DND-41 (cell line): ENCODE results near the gene MBD3.

Source experiments
- EZH2 ChIP-seq: IDR thresholded peaks from 3 replicates; pipeline ENCODE4 v1.6.1; 2012; ENCODE audit warnings: borderline replicate concordance, low read depth, mild to moderate bottlenecking, moderate library complexity, low read length, inconsistent platforms; ENCODE audit not compliant: severe bottlenecking
- TF ChIP-seq, protein P1 (sequence below): IDR thresholded peaks from 2 replicates; pipeline ENCODE4 v1.5.1; 2012; ENCODE audit warnings: borderline replicate concordance, low read length, moderate library complexity, mild to moderate bottlenecking; ENCODE audit not compliant: poor library complexity, severe bottlenecking; ENCODE audit errors: extremely low read depth

DNA sequence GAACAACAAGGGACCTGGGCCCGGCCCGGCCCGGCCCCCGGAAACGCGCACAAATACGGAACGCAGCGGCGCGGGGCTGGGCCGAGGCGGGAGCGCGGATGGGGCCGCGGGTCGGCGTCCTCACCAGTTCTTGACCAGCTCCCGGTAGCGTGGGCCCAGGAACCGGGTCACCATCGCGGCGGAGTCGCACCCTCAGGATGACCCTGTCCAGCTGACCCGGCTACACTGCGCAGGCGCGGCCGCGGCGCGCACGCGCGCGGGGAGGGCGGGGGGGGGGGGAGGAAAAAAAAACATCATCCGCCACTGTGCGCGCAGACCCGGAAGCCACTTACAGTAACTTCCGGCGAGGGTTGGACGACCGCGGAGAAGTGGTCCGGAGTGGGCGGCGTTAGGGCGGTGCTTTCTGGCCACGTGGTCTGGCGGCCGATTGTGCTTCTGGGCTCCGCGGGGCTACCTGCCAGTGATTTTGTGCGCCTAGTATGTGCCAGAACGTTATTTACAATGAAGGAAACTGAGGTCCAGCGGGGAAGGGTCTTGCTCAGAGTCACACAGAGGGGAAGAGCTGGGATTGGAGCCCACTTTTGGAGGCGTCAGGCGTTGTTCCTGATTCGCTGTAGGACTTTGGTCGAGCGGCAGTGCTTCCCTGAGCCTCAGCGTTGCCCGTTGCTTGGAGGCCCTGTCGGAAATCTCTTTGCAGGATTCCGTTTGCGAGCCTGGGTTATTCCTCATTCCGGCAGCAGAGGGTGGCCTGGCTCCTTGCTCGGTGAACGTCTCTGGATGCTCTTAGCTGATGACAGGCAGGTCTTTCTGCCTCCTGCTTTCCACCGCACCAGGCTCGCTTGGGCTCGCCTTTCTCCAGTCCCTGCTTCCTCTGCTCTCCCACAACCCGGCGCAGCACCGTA is 12.8 kb upstream of the MBD3 start, which contains the start of gene UQCR11:
- TF ChIP-seq, protein P1, sequence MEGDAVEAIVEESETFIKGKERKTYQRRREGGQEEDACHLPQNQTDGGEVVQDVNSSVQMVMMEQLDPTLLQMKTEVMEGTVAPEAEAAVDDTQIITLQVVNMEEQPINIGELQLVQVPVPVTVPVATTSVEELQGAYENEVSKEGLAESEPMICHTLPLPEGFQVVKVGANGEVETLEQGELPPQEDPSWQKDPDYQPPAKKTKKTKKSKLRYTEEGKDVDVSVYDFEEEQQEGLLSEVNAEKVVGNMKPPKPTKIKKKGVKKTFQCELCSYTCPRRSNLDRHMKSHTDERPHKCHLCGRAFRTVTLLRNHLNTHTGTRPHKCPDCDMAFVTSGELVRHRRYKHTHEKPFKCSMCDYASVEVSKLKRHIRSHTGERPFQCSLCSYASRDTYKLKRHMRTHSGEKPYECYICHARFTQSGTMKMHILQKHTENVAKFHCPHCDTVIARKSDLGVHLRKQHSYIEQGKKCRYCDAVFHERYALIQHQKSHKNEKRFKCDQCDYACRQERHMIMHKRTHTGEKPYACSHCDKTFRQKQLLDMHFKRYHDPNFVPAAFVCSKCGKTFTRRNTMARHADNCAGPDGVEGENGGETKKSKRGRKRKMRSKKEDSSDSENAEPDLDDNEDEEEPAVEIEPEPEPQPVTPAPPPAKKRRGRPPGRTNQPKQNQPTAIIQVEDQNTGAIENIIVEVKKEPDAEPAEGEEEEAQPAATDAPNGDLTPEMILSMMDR = peak; percentile 89
- no peak for TF ChIP-seq EZH2
